GM18498 (cell line): ENCODE measurements around the gene TNFSF13B.
"Not testable (repeated sequence)": the region's sequence is repeated elsewhere in the genome, so short reads cannot be mapped to it uniquely, and the experiment has no call there.

Experiments
- ATAC-seq: cut with Tn5 transposase; IDR thresholded peaks from one replicate; pipeline ENCODE4 v1.9.1; 2021; ENCODE audit warnings: mild to moderate bottlenecking, moderate library complexity; ENCODE audit not compliant: unreplicated experiment

The TNFSF13B gene, protein sequence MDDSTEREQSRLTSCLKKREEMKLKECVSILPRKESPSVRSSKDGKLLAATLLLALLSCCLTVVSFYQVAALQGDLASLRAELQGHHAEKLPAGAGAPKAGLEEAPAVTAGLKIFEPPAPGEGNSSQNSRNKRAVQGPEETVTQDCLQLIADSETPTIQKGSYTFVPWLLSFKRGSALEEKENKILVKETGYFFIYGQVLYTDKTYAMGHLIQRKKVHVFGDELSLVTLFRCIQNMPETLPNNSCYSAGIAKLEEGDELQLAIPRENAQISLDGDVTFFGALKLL

DNA sequence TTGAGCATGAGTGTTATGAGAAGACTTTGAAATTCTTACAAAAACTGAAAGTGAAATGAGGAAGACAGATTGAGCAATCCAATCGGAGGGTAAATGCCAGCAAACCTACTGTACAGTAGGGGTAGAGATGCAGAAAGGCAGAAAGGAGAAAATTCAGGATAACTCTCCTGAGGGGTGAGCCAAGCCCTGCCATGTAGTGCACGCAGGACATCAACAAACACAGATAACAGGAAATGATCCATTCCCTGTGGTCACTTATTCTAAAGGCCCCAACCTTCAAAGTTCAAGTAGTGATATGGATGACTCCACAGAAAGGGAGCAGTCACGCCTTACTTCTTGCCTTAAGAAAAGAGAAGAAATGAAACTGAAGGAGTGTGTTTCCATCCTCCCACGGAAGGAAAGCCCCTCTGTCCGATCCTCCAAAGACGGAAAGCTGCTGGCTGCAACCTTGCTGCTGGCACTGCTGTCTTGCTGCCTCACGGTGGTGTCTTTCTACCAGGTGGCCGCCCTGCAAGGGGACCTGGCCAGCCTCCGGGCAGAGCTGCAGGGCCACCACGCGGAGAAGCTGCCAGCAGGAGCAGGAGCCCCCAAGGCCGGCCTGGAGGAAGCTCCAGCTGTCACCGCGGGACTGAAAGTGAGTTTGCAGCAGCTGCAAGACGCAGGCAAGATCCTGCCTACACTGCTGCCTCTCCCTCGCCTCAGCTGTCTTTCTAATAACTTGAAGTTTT, at the start of gene TNFSF13B:
TNFSF13B (plus strand) TSS at position 118 of the 728 bp plus-strand sequence; CDS start at position 296, 178 bp downstream.
- peak; percentile 73 for ATAC-seq

DNA sequence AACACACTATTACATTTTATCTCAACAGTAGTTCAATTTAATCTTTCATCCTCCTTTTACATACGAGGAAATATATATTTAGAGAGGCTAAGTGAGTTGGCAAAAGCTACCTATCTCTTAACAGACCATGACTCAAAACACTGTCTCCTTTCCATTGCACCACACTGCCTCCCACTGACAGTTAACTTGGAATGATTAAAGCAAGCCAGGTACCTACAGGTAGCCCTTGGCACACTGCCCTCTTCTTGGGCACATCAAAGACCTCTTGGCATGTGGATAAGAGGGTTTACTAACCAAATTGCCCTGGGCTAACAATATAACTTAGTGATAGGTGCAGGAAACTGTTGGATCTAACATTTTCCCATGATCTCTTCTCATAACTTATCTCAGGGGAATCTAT, 49.5 kb upstream of the TNFSF13B start:
- ATAC-seq = no peak

DNA sequence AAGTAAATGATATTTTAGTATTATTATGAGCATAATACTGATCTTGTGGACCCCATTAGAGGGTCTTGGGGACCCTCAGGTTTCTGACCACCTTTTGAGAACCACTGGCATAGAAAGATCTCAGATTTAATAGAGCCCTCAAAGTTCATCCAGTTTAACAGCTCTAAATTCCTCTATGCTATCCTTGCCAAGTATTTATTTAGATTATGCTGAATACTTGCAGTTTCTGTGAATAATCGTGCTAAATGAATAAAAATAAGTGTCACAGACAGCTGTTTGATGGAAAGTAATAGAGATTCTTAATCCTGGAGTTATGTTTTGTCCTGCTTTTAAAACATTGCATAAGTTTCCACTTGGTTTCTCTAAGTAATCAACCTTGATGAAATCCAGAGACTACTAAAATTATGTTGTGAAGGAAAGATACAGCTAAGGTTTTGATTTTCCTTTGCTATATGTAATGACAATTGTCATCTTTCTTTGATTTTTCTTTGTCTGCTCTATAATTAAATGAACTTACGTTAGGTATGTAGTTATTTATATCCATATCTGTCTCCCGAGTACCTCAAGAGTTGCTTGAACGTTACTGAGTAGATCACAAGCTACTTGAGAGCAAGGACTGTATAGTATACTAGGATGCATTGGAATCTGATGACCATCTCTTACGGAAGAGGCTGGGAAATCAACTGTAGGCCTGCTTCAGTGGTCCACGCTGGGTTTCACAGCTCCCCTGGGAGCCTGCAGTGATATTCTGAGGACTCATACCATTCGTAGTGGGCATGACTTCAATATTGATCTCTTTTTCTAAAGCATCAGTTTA, 45.6 kb upstream of the TNFSF13B start:
- ATAC-seq = no peak

DNA sequence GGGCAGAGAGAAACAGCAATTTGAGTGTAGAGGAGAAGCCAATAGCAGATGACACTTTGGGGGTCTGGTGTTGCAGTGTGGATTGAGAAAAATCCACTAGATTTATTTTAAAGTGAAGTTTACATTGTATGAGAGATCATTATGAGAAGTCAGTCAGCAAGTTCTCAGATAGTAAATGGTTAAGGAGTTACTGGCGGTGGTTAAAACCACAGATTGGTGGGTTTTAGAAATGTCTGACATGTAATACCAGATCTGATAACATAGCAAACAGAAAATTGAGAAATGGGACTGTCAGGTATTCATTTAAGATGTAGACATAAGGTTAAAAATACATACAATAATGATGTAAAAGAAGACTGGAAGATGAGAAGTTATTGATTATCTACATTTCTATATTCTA, 44.1 kb upstream of the TNFSF13B start:
- peak; percentile 63 for ATAC-seq

DNA sequence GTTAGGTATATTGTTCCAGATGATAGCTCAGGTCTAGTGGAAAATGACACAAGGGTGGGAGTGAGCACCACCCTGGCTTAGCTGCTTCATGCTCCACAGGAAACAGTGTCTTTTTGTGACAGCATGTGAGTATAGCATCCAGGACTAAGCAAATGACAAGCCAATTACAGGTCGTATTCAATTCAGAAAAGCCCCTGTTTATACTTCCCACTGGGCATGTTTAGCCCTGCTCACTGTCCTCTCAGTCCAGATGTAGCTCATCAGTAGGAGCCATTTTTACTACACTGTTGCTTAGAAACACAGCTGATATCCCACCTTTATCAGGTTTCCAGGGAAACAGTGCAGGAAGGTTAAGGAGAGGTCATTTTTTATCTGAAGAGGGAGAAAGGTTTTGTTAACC, 43.3 kb upstream of the TNFSF13B start:
- ATAC-seq = peak; percentile 36

DNA sequence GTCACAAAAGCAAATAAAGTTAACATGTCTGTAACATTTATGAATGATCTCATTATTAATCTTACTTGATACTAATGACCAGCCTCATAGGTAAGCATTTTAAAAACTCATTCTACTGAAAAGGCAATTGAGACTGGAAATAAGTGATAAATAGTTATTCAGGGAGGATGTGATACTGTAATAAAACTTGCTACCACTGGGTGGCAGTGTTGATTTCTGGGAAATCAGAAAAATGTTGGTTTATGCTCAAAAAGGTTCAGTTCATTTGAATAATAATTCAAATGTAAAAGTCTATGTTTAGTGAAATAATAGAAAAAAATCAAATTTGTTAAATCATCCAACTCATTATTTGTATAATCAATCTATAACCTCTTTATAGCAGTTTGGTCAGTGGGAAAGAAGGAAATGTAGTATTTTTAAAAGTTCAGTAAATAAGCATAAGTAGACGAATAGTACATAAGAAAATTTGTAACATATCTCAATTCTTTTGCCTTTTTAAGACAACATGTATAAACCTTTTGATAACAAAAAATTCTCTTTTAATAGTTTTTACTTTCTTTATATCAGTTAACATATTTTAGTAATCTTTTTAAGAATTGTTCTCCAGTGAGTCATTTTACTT, 41.8 kb upstream of the TNFSF13B start:
- no peak for ATAC-seq

DNA sequence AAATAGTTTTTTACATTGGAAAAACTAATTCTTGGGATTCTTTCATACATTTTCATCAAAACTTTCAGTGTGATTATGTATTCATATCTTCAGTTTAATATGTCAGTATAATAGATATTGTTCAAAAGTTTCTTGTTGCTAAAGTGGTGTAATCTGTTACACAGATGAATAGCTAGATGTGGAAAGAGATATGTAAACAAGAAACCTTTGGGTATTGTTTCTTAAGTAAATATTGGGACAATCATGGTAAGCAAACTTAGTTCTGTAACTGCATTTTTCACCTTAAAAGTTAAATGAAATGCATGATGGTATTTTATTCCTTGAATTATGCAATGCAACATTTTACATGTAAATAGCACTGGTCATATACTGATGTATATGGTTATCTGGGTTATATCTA, 39.1 kb upstream of the TNFSF13B start:
- no peak for ATAC-seq

DNA sequence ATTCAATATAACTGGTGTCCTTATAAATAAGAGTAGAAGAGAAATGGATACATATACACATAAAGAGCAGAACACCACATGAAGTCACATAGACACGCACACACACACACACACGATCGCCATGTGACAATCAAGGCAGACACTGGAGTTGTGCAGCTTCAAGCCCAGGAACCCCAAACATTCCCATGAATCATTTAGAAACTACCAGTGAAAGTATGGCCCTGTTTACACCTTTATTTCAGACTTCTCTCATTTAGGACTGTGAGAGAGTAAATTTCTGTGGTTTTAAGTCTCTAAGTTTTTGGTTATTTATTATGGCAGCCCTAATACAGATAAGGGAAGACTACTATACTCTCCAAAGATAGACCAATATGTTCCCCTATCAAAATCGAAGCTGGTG, 20.4 kb upstream of the TNFSF13B start:
- ATAC-seq = peak; percentile 70

DNA sequence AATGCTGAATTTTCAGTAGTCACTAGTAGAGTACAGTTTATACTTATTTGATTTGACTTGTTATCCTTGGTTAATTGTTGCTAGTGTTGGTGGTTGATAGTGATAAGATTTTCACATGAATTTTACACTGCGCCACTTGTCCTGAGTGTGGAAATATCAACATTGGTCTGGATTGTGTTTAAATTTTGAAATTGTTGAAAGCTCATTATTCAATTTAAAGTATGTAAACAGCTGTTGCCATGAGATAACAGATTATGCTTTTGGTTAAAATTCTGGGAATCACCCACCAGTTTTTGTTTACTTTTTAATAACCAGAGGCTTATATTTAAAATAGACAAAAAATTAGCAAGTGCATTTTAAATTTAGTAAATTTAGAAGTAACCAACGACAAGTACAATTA, 12.3 kb upstream of the TNFSF13B start:
- ATAC-seq = no peak

DNA sequence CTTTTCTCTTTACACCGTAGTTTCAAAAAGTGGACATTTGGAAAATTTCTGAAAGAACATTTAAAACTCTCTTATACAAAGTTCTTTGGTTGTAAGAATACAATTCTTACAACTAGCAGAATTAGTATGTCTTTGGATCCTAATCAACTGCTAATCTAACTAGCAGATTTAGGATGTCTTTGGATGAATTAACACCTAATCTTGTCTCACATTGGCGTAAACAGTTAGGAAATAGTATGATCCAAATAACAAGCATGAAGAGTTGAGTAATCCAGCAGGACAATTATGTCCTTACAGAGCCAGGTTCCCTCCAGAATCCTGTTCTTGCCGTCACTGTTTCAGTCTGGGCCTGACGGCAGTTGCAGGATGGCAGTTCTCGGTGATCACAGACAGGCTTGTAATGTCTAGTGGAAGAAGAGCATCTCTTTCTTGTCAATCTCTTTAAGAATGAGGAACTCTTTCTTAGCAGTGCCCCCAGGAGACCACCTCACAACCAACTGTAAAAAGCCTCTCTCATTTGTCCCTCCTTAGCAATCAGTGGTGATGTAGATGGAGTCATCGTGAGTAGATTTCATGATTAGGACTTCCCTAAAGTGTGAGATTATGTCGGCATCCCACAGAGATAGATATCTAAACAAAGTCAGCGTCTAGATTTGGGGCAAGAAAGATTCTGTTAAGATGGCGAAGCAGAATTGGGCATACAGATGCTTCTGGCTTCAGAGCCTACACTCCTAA, 5.7 kb upstream of the TNFSF13B start:
- no peak for ATAC-seq

DNA sequence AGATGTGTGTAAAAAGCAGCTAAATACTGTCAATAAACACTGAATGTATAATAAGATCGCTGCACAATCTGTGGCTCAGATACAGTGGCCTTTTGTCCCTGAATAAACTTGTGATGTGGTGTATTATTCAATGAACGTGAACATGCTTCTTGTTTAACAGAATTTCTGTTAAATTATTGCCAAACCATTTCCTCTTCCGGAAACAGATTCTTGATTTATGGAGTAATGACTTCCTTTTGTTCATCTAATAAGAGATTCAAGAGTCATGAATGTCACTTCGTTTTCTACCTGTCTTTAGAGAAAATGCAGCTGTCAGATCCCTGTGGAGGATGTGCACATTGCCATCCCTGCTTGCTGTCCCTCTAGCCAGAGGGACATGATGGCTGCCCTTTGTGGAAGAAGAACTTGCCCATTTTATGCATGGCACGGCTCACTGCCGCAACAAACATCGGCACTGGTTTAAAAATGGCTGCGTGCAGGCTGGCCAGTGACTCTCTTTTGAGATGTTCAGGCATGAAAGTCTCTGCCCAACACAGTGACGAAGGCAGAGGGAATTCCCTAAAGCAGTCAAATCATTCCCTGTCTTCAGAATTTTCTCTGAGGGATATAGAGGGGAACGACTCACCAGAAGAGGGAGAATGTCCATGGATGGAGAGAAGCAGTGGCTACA, 3.1 kb upstream of the TNFSF13B start:
- ATAC-seq = no peak

DNA sequence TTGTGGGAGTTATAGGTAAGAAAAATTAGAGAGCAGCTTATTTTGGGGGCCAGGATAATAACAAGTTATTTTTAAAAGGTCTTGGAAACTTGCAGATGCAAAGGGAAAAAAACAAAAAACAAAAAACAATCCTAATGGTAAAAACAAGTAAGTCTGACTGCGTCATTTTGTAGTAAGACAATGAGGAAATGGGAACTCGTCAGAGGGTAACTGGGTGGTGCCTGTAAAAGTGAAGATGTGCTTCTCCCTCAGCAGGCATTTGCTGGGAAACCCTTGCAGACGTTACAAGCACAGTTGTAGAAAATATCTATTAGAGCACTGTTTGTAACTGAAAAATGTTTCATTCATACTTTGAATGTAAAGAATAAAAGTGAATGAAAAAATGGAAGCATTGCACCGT, 2.2 kb upstream of the TNFSF13B start:
- no peak for ATAC-seq

DNA sequence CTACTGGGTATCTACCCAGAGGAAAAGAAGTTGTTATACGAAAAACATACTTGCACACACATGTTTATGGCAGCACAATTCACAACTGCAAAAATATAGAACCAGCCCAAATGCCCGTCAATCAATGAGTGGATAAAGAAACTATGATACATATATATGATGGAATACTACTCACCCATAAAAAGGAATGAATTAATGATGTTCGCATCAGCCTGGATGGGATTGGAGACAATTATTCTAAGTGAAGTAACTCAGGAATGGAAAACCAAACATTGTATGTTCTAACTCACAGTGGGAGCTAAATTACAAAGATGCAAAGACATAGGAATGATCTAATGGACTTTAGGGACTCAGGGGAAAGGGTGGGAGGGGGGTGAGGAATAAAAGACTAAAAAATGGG, 1.7 kb upstream of the TNFSF13B start:
- ATAC-seq = not testable (repeated sequence)

DNA sequence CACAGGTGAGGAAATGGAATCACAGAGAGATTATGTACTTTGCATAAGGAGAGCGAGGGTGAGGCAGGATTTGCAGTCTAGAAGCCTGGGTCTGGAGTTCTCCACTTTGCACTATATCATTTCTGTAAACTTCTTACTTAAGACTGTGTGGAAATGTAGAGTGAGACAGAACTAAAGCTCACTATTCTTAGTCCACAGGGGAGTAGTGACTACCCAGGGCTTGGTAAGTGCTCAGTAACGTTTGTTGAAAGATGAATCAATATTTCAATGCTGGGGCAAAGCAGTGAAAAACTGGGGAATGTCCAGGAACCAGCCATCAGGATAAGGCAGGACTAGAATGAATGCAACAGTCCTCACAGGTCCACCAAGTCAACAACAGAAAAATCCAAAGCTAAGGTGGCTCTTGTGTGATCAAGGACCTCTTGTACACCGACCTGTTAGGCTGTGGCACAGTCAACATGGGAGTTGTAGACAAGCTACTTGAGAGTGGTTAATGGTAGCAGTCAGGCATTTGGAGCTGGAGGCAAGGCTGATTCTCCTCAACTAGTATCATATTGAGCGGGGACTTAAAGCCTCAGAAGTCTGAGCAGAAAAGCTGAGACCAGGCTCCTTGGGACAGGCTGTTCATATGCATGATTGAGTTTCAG, 929 bp upstream of the TNFSF13B start:
- ATAC-seq = no peak

DNA sequence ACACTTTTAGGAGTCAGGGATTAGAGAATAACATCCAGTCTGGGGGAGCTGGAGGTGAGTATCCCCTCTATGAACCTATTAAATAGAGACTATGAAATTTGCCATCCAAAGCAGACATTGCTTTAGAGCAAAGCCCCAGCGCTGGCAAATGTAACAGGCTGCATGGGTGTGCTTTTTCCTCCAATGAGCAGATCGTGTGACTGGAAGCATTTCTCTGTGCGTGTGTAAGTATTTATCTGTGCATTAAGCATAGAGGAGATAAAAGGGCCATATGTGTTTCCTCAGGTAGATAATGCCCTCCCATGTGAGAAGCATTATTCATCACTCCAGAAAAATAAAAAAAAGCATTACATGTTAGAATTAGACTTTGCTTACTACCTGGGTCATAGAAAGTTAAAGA, 924 bp downstream of the TNFSF13B start:
- ATAC-seq = peak; percentile 22

DNA sequence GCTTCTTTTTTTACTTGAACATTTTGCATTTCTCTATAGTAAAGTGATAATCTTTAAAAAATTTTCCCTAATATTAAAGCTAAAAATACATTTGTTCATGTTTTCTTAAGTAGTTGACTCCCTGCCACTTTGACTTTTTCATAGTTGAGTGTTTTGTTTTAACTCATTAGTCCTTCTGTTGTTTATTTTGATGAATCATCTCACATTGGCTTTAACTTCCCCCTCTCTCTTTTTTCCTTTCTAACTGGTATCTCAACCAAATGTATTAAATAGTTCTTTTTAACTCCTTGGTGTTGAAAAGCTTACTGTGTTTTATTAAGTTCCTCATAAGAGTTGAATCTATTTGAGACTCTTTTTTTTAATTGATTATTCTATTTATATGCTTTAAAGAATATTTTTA, 2.8 kb downstream of the TNFSF13B start:
- ATAC-seq = no peak

DNA sequence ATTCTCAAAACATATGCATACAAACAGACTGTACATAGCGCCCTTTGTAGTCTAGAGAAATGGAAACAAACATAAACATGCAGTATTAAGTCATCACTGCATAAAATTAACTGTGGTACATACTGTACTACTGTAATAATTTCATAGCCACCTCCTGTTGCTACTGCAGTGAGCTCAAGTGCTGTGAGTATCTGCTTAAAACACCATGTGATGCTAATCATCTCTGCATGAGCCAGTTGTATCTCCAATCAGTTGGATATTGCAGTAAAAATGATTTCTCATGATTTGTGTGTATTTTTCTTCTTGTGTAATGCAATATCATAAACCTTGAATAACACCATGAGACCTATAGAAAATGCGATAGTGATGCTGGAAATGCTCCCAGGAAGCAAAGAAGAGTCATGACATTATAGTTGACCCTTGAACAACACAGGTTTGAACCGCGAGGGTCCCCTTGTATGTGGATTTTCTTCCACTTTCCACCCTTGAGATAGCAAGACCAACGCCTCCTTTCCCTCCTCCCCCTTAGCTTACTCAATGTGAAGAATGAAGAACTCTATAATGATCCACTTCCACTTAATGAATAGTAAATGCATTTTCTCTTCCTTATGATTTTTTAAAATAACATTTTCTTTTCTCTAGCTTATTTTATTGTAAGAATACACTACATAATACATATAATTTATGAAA, 4.1 kb downstream of the TNFSF13B start:
- no peak for ATAC-seq

DNA sequence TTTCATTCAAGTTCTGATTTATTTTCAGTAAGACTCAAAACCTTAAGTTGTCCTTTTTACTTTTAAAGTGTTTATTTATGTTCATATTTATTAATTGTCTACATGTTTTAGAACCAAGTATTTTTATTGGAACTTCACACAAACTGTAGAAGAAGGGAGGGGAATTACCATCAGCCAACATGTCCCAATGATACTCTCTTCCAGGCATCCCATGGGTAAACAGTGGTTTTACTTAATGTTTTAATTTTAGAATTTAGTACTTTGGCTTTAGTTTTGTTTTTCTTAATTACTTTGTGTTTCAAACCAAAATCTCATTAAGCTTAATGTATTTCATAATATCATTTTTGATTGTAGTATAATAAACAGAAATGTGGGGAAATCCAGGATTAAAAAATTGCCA, 5.2 kb downstream of the TNFSF13B start:
- no peak for ATAC-seq

DNA sequence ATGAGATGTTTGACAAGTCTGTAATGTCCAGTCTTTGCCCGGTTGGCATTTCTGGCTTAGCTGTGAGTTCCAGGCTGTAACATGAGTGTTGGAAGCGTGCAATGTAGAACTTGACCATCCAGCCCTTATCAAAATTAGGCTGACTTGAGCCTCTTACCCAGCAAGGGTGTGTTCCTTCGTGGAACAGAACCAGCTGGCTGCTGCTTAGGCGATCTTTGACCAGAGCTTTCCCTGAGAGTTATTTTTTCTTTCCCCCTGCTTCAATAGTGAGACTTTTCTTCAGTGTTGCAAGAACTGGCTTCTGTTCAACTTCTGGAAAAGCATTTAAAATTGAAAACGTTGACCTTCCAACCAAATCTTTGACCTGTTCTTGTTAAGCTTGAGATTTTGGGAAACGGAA, 6.5 kb downstream of the TNFSF13B start:
- no peak for ATAC-seq
